ENCODE measurements around the gene LAMC3. TPM values are rescaled to one million over a fixed set of nuclear protein-coding genes. Genes with fewer than 3 reads are reported as not detected.

The LAMC3 gene
- total and polyA plus RNA-seq, 9 of the 15 experiments (the other 6 are each of a cell fraction or from before 2014, with no cell fraction given) = 0.10 TPM; not detected in 8

DNA sequence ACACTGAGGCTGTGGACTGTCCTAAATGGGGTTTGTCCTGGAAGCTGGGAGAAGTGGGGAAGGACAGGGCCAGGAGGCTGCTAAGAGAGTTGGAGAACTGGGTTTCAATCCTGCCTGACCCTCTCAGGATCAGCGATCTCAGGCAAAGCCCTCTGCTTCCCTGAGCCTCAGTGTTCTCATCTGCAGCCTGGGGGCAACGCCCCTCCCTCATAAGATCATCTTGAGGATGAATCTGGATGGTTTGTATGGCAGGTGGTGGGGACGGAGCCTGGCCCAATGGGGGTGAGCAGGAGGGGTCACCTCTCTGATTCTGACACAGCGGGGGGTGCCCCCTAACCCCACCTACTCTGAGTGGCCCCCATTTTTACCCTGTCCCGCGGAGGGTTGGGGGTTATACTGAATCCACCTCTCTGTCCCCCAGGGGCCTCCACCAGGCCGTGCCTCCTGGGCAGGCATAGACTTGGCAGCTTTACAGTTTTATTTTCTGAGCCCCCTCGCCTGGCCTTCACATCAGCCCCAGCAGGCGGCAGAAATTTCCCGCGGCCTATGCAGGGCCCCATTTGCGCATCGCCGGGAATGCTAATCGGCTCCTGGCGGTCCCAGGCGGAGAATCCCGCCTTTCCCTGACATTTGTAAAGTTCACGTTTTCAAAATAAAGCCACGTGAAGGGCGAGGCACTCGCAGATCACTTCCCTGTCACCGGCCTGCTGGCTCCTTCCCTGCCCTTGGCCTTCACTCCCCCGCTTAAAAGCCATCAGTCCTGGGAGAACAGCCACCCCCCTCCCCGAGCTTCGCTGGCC is 17.8 kb upstream of the LAMC3 start:
- no TSS peak for BruUV-seq (replicated peaks)
- in situ Hi-C loops (cut with MboI) = loop anchor here (25.0 kb wide), 1 partner anchor 279 kb away; no protein-coding TSS in a partner anchor
- Histone ChIP-seq H3K27me3 (ENCODE audit: control insufficient read depth in 2 of 2, insufficient read depth in 2 of 2, low read length in 2 of 2) (peaks cover 85 to 100% of the 10 kb centered on the region in 2 experiments), H2AFZ (ENCODE audit: low read depth, low read length) (no peak overlapping the region), H3K27ac (ENCODE audit: extremely low read depth, low read depth, low read length) (no peak overlapping the region), H3K4me3 (no peak overlapping the region), H3K36me3 (ENCODE audit: control insufficient read depth, insufficient read depth, low read length) (no peaks in the 10 kb centered on the region), H3K9ac (ENCODE audit: insufficient read depth in 1 of 2, low read depth in 2 of 2, low read length in 2 of 2) (peak overlapping the region in 1 of 2 experiments; percentile 23; a peak in 1 of 4 replicates), H4K20me1 (replicated peaks; ENCODE audit: control insufficient read depth, insufficient read depth, low read length) (peaks cover 97% of the 10 kb centered on the region), H3K79me2 (ENCODE audit: control insufficient read depth, insufficient read depth, low read length) (no peaks in the 10 kb centered on the region), H3K9me1 (ENCODE audit: control insufficient read depth, insufficient read depth, low read length) (peaks cover 9% of the 10 kb centered on the region), H3K4me1 (replicated peaks in 1 of 2; ENCODE audit: control insufficient read depth in 2 of 2, insufficient read depth in 2 of 2, low read length in 2 of 2) (peaks cover 0 to 45% of the 10 kb centered on the region in 2 experiments; a peak in 2 of 5 replicates), H3K9me3 (replicated peaks; ENCODE audit: control insufficient read depth, insufficient read depth, low read depth, low read length) (no peaks in the 10 kb centered on the region; the same call in 1 of the 2 replicates), H3K4me2 (ENCODE audit: insufficient read depth, low read length) (no peak overlapping the region)
- no peak for FAIRE-seq
- DNase-seq (ENCODE audit: extremely low read depth in 1 of 4, low spot score in 3 of 4) = peak in 2 of 4 experiments; percentile 89 to 92
- intact Hi-C loops (cut with micrococcal nuclease) = no loop called here
- CTCF ChIA-PET (ENCODE audit: low intra/inter-chr PET ratio) = no interaction called here
- TF ChIP-seq NR2C2 (CRISPR knock-in tag; IDR thresholded peaks at IDR 0.05) (no peak), NR2C2 (tag; IDR thresholded peaks at IDR 0.05) (no peak), TRIM28 (IDR thresholded peaks at IDR 0.05) (no peak), SRF (CRISPR knock-in tag; IDR thresholded peaks at IDR 0.05) (no peak), ZNF444 (CRISPR knock-in tag; IDR thresholded peaks at IDR 0.05) (no peak), PHB (CRISPR knock-in tag; IDR thresholded peaks at IDR 0.05) (no peak)
- POLR2A ChIA-PET = interaction anchor here (0.7 to 8.1 kb wide), 16 partner anchors 8 to 121 kb away, joined by 3 to 63 read pairs (median 5); partner anchors contain the start of gene LAMC3
- ATAC-seq = peak; percentile 8
- WGBS (ENCODE audit: insufficient coverage, low coverage, missing lambda C conversion rate) = 4% methylated on average over 26 of the region's 26 CpGs

Measured in K562 (cell line).